ENCODE results near the gene TRAF3IP1.

Gene TRAF3IP1

DNA sequence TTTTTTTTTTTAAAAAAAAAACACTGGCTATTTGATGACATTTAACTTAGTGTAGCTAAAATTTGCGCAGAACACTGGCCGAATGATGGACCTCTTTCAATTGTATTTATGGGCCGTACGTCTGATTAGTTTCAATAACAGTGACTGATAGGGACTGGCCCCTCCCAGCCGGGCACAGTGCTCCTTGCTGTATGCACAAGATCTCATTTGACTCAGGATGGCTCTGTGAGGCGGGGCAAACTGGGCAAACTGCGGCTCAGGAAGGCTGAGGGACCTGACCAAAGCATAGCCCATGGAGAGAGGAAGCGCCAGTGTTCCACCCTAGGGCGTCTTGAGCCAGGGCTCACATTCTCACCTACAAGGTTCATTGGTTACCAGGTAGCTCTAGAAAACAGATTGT, 21.2 kb downstream of the TRAF3IP1 start:
- in situ Hi-C loops (cut with HindIII; ENCODE audit: low sequenced_read_pairs), result no loop called here
- H3K4me3 ChIP-seq (ENCODE audit: low read depth, low read length), result no peak overlapping the region
- no peak for TF ChIP-seq CTCF (IDR thresholded peaks at IDR 0.05; ENCODE audit: low read depth, low read length, missing control alignments)
- DNase-seq (ENCODE audit: low read depth), result no peak

DNA sequence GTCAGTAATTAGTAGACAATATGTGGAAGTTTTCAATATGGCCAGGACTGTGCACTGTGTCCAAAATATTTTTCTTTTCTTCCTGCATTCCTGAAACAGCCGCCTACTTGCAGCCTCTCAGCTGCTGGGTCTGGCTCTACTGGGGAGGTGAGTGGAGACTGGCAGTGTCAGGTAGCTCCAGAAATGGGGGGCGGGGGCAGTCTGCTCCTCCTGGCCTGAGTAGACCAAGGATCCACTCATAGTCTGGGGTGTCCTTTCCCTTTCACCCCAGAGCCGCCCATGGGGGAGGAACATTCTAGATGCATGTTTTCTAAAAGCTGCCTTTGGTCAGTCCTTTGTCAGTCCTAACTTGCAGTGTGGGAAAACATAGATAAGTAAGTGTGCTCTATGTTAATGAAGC, 23.7 kb downstream of the TRAF3IP1 start:
- H3K4me3 ChIP-seq (ENCODE audit: low read depth, low read length), result no peak overlapping the region
- no peak for TF ChIP-seq CTCF (IDR thresholded peaks at IDR 0.05; ENCODE audit: low read depth, low read length, missing control alignments)
- DNase-seq (ENCODE audit: low read depth), result no peak
- in situ Hi-C loops (cut with HindIII; ENCODE audit: low sequenced_read_pairs), result no loop called here

DNA sequence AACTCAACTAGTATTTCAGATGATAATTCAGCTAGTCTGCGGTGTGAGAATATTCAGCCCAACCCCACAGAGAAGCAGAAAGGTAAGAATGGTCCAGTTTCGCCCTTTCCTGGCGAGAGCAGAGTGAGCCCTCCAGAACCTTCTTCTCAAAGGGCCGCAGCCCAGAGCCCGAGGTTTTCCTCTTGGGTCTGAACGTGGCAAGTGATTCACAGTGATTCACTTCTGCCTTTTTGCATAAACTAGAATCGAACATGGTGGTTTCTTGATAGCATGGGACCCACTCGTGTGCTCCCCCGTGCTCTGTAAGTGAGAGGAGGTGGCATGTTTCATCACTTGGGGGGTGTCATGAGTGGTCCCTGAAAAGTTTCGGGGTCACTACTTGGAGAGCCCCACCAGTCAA, 24.2 kb downstream of the TRAF3IP1 start:
- TF ChIP-seq CTCF (IDR thresholded peaks at IDR 0.05; ENCODE audit: low read depth, low read length, missing control alignments), result no peak
- in situ Hi-C loops (cut with HindIII; ENCODE audit: low sequenced_read_pairs), result no loop called here
- no peak overlapping the region for H3K4me3 ChIP-seq (ENCODE audit: low read depth, low read length)
- DNase-seq (ENCODE audit: low read depth), result no peak

DNA sequence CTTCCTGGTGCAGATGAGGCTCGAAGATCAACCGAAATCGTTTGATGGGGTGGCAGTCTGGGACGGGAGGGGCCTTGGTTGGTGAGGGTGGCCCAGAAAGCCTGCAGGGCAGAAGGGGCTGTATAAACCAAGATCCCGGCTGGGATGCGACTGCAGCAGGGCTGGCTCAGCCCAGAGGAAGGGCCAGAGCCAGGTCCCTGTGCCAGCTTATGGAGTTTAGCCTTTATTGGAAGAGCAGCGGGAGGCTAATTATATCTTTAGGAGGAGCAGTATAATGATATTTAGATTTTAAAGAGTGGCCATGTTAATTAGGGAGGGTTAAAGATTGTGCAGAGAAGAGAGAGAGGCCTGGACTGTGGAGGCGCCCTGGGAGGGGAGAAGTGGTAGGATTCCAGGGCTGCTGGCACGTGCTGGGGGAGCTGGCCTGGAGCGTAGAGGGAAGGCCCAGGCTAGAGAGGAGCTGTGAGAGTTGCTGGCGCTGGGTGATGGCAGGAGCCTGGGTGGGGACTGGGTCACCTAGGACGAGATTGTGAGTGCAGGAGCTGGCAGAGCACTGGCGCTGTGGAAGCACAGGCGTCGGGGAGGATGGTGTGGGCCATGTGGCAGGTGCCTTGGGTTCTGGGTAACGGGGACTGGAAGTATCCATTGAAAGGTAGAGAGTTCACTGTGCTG, 25.1 kb downstream of the TRAF3IP1 start:
- no peak for TF ChIP-seq CTCF (IDR thresholded peaks at IDR 0.05; ENCODE audit: low read depth, low read length, missing control alignments)
- no peak for DNase-seq (ENCODE audit: low read depth)
- H3K4me3 ChIP-seq (ENCODE audit: low read depth, low read length), result no peak overlapping the region
- in situ Hi-C loops (cut with HindIII; ENCODE audit: low sequenced_read_pairs), result no loop called here

DNA sequence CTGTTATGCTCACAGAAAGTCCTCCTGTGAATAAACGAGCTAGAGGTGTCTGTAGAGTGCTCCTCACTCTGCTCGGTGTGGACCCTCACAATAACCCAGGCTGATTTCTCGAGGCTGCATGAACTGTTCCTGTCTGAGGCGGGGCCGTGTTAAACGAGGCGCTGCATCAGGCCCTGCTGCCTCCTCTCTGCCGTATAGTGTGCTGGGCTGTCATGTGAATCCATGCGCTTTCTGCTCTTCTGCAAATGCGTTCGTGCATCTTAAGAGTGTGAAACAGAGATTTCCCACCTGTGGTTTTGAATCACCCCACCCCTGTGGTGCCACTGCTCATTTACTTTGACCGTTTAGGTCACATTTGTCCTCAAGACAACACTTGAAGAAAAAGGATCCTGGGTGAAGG, 26.2 kb downstream of the TRAF3IP1 start:
- no peak for TF ChIP-seq CTCF (IDR thresholded peaks at IDR 0.05; ENCODE audit: low read depth, low read length, missing control alignments)
- no peak overlapping the region for H3K4me3 ChIP-seq (ENCODE audit: low read depth, low read length)
- in situ Hi-C loops (cut with HindIII; ENCODE audit: low sequenced_read_pairs), result no loop called here
- DNase-seq (ENCODE audit: low read depth), result no peak

GRCh38 chr2:238350150-238350897, 30.0 kb downstream of the TRAF3IP1 start:
- H3K4me3 ChIP-seq (ENCODE audit: low read depth, low read length), result no peak overlapping the region
- TF ChIP-seq CTCF (IDR thresholded peaks at IDR 0.05; ENCODE audit: low read depth, low read length, missing control alignments), result no peak
- in situ Hi-C loops (cut with HindIII; ENCODE audit: low sequenced_read_pairs), result no loop called here
- no peak for DNase-seq (ENCODE audit: low read depth)

Measured in astrocyte of the cerebellum (primary cell).